Adipose tissue (tissue), 3 donors: ENCODE results near the gene LRFN2. TPM values are rescaled to one million over a fixed set of nuclear protein-coding genes. Genes with fewer than 3 reads are reported as not detected.

Experiments
- H3K27ac ChIP-seq: one replicate; pipeline ENCODE4 v1.5.1; 2013; ENCODE audit warnings: low read depth, low read length
- WGBS, 3 donors: extraction: QIAGEN DNeasy Blood & Tissue Kit; methylation state at CpG; one replicate each; pipeline ENCODE4 v1.1.7; 2013; 5-methylcytosine and 5-hydroxymethylcytosine counted together
- polyA plus RNA-seq, 3 donors: library from polyadenylated mRNA; stranded (reverse); fragments of 200-250 nt; gene quantifications; one replicate each; pipeline ENCODE4 v1.2.3, GENCODE V29; 2013
- donor health status: healthy with polysubstance abuse.
- donor health status: Bipolar disorder and iron deficiency.
- donor health status: healthy.

The LRFN2 gene
- polyA plus RNA-seq, 3 donors, result 0.22 TPM; not detected in 2

DNA sequence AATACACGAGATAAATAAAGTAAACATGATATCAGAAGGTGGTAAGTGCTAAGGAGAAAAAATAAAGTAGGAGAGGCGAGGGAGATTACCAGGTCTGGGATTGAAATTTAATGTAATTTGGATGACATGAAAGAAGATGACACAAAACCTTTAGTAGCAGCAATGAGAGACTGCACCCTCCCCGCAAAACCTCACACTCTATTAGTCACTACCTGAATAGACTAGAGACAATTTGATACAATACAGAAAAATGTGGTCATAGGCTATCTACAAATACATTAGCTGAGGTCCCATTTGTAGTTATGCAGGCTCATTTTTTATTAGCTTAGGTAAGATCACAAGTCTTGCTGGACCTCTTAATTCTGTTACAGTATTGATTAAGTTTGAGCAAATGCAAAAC lies 125.5 kb downstream of the LRFN2 start:
- WGBS, 3 donors, result 52 to 81% (median 77%) methylated on average over 3 of the region's 3 CpGs
- H3K27ac ChIP-seq, result no peak overlapping the region

DNA sequence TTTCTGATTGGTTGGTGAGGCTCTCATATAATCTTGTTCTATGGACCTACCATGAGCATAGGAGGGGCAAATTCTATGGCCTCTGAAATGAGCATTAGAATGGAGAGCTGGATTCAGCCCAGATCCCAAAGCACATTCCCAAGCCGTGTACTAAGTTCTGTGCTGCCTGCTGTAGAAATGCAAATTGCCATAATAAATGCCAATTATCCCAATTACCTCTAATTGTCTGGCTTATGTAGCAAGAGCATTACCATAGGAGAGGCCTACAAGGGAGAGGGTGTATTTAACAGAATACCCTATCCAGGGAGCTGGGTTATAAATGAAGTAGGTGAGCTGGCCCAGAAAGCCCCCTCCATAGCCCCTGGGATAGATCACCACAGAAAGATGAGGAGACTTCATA lies 126.8 kb downstream of the LRFN2 start:
- 68 to 91% (median 78%) methylated on average over 1 of the region's 1 CpG for WGBS, 3 donors

DNA sequence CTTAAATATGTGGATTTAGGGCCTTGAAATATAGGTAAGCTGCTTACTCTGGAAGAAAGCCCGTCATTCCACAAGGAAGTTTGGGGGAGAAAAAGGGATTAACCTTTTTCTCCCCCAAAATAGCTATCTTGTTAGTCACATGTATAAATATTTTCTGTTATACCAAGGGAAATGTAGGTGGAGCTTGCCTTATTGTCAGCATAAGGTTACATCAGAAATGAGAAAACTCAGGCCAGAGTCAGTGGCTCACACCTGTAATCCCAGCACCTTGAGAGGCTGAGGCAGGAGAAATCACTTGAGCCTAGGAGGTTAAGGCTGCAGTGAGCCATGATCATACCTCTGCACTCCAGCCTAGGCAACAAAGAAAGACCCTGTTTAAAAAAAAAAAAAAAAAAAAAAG lies 129.9 kb downstream of the LRFN2 start:
- 79 to 93% (median 87%) methylated on average over 1 of the region's 1 CpG for WGBS, 3 donors
- H3K27ac ChIP-seq, result no peak overlapping the region

More for the DNA sequence above, 126.8 kb downstream of the LRFN2 start:
- no peak overlapping the region for H3K27ac ChIP-seq

DNA sequence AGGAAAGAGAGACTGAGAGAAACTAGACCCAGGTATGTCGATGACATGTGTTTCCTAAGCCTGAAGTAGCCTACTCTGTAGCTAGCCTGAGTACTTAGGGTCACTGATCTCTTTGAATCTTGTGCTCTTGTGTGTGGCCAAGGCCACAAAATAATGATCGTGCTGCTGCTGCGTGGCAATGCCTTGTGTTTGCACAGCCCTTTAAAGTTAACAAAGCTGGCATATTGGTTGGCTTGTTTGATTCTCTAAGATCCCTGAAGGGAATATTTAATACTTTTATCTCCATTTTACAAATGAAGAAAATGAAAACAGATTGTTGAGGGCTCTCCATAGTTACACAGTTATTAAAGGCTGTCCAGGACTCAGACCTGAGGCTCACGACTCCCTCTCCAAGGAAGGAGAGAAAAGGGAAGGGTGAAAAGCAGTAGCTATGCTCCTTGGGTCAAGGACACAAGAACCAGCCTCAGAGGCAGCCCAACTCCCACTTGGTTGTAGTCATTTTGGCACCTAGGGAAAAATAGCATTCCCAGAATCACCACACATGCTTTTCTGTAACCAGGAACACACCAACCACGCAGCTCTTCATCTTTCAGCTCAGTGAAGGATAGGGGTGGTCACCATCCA lies 130.7 kb downstream of the LRFN2 start:
- H3K27ac ChIP-seq, result no peak overlapping the region
- WGBS, 3 donors, result 48 to 89% (median 73%) methylated on average over 5 of the region's 5 CpGs

DNA sequence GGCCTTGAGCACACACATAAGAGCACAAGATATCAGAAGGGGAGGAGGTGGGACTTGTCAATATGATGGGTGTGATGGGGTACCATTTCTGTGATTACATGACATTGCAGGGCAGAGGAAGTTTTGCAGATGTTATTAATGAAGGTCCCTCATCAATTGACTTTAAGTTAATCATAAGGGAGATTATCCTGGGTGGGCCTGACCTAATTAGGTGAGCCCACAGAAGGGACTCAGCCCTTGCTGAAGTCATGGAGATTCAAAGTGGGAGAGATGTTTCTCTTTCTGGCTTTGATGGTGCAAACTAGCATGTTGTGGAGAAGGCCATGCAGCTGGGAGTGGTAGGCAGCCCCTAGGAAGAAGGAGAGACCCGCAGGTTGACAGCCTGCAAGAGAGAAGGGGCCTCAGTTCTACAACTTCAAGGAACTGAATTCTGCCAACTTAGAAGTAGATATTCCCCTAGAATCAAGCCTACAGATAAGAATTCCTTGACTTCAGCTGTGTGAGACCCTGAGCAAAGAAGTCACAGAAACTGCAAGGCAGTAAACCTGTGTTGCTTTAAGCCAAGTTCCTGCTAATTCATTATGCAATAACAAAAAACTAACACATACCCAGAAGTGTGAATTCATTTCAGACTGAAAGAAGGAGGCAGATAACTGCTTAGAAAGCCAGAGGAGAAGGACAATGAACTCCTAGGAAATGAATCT lies 131.3 kb downstream of the LRFN2 start:
- no peak overlapping the region for H3K27ac ChIP-seq
- 87 to 100% (median 96%) methylated on average over 1 of the region's 1 CpG for WGBS, 3 donors

DNA sequence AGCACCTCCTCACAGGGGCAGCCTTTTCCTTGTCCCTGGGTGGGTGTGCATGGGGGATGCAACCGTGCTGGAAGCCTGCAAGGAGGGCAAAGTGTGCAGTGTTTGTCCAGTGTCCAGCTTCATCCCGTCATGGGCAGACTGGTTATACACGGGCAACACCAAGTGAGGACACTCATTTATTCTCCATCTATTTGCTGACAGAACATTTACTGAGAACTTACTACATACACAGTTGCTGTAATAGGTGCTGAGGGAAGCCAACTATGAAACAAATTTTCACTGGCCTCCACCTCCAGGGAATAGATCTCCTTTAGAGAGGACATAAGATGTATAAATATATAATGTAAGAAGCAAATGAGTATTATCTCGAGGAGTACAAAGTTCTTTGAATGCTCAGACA lies 136.7 kb downstream of the LRFN2 start:
- WGBS, 3 donors, result 78 to 83% (median 80%) methylated on average over 4 of the region's 4 CpGs

DNA sequence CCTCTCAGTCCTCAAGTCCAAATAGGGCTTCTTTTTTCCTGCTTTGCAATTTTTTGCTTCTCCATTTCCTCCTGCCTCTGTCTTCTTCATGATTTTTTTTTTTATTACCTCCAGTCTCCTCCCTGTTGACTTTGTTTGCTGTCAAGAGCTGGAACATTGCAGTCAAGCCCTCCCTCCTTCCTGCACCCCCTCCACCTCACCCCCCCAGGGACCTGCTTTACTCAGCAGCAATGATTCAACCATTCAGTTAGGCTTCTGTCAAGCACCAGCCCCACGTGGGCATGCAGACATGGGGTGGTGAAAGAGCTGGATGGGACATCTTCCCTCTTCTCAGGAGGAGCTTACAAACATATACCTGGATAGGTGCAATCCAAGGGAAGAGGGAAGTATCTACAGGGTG lies 142.4 kb downstream of the LRFN2 start:
- 18 to 71% (median 30%) methylated on average over 1 of the region's 1 CpG for WGBS, 3 donors
- H3K27ac ChIP-seq, result no peak overlapping the region

More for the DNA sequence above, 136.7 kb downstream of the LRFN2 start:
- no peak overlapping the region for H3K27ac ChIP-seq

DNA sequence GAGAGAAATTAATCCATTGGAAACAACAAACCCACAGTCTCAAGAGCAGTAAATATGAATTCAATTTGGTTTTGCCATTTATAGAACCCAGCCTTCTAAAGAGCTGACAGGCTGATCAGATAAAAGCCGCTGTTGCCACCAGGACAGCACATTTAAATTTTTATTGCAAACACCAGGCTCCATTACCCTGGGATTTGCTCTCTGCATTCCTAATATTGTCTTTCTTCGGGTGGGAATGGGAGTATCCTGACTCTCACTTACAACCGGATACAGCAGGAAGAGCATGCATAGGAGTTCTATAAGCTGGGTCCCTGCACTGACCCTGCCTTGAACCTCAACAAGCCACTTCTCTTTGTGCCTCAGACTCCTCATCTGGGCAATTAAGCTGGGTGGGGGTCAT lies 142.9 kb downstream of the LRFN2 start:
- no peak overlapping the region for H3K27ac ChIP-seq
- 54 to 78% (median 64%) methylated on average over 3 of the region's 3 CpGs for WGBS, 3 donors

DNA sequence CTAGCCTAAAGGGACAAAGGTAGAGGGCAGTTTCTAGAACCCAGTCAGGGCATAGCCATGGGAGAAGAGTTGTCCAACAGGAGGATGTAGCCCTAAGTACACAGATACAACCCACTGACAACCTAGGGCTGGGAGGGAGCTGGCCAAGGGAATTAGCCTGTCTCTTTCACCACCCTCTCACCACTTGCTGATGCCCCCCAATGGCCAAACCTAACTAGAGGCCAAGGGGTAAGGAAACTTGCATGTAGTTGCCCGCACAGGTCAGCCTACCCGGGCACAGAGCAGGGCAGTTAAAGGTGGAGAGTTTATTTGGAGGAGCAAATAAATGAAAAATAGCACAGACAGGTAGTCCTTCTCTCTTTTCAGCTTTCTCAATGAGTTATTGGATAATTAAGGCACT lies 143.3 kb downstream of the LRFN2 start:
- 92 to 100% (median 92%) methylated on average over 2 of the region's 2 CpGs for WGBS, 3 donors
- no peak overlapping the region for H3K27ac ChIP-seq

DNA sequence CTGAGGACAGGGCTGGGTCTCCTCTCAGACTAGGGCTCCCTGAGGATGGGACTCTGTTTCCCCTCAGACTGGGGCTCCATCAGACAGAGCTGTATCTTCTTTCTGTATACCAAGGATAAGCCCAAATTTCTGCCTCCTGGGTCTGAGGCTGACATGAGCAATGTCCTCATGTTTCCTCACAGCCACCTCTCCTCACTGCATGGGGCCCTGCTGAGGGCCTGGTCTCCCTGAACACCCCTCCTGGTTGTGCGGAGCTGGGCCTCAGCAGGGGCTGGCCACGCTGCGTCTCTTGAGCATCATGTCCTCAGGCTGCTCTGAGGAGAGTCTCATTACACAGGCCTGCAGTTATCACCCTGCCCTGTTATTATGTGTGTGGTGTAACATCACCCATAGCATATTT lies 144.6 kb downstream of the LRFN2 start:
- no peak overlapping the region for H3K27ac ChIP-seq
- 92 to 96% (median 93%) methylated on average over 3 of the region's 3 CpGs for WGBS, 3 donors

DNA sequence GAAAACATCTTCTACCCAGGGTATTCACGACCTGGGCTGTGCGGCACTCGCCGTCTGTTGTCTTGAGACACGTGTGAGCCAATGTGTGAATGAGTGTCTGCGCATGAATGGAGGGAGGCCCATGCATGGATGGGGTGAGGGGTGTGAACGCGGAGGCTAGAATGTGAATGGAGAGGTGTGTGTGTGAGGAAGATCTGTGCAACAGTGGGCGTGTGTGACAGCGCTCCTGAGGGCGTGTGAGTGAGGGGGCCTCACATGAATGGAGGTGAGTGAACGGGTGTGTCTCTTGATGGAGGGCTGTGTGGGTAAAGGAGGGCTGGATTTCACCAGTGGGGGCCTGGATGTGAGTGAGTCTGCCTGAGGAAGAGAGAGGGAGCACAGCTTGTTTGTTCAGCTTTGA lies 146.0 kb downstream of the LRFN2 start:
- 91 to 95% (median 94%) methylated on average over 12 of the region's 12 CpGs for WGBS, 3 donors
- no peak overlapping the region for H3K27ac ChIP-seq

DNA sequence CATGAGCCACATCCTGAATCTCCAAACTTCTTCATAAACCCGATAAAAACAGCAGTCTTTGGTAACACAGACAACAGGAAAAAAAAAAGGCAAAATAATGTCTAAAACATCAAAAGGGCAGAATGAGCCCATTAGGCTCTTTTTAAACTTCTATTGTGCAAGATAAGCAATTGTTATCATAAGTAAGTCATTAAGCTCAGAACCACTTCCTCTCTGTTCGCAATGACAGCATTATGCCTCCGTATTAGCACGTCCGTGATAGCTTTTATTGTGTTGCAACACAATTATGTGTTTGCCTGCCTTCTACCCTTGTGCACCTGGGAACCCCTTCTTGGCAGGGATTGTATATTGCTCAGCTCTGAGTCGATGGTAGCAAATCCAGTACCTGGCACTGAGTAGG lies 147.1 kb downstream of the LRFN2 start:
- H3K27ac ChIP-seq, result no peak overlapping the region
- WGBS, 3 donors, result 27 to 58% (median 34%) methylated on average over 6 of the region's 6 CpGs

DNA sequence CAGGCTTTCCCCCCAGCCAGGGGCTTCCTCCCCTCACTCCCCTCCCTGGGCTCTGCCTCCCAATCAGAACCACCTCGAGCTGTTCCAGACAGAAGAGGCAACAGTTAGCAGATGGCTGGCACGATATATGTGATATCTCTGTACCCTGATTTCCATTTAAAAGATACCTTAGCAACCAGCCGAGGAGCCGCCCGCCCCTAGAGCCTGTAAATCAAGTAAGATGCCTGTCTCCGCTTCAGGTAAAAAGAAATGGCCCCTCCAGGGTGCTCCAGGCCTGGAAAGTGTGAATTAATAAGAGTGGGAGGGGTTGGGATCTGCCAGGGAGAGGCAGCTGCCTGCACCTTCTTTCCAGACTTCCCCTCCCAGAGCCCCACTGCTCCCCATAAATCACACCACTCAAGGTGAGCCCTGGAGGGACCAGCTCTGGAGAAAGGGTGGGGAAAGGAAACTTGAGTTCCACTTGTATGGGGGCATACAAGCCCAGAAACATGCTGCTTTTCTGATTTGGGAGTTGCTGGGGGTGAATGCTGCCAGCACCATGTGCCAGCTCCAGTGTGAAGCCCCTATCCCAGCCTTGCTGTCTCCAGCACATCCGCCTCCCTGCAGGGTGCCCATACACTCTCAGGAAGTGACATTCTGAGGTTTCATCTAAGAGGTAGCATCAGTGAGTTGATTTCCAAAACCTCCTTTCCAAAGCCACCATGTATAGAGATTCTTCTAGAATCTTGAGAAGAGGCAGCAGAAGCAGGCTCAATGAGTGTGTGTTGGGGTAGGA lies 148.0 kb downstream of the LRFN2 start:
- H3K27ac ChIP-seq, result no peak overlapping the region
- 63 to 90% (median 69%) methylated on average over 7 of the region's 7 CpGs for WGBS, 3 donors

DNA sequence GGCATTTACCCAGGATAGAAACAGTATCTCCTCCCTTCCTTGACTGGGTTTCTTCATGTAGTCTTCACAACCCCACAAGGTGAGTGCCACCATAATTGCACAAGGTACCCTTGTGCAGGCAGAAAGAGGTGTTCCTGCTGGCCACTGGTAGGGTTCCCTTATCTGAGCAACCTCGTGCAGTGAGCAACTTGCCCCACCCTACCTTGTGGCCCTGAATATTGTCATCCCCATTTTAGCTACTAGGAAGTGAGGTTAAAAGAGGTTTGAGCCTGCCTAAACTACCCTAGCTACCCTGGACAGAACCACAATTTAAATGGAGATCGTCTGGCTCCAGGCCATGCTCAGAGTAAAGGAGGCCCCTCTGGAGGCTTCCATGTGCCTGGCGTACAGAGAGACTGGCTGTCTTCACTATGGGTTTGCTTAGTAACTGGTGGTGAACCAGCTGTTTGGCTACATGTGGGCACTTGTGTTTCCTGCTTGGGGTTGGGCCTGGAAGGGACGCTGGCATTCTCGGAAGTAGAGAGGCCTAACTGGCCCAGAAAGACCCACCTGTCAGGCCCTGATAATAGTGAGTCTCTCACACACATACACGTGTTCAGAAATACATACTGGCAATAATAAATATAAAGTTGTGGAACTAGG lies 148.8 kb downstream of the LRFN2 start:
- WGBS, 3 donors, result 65 to 85% (median 66%) methylated on average over 6 of the region's 6 CpGs
- H3K27ac ChIP-seq, result no peak overlapping the region

DNA sequence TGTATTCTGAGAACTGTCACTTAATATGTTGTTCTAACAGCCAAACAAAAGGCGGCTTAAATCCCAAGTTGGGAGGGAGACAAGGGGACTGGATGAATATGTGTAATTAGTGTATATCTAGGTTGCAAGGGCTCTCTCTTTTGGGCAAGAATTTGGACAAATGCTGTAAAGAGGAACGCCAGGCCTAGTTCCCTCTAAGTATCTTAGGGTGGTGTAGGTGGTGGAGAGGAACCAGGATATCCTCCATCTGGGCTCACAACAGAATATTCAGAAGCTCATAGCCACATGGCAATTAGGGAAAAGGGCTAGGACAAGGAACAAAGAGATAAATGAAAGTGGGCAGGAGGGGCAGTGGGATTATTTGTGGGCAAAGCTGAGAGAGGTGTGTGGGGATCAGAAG lies 149.5 kb downstream of the LRFN2 start:
- WGBS, 3 donors, result 79 to 94% (median 83%) methylated on average over 2 of the region's 2 CpGs
- H3K27ac ChIP-seq, result no peak overlapping the region

DNA sequence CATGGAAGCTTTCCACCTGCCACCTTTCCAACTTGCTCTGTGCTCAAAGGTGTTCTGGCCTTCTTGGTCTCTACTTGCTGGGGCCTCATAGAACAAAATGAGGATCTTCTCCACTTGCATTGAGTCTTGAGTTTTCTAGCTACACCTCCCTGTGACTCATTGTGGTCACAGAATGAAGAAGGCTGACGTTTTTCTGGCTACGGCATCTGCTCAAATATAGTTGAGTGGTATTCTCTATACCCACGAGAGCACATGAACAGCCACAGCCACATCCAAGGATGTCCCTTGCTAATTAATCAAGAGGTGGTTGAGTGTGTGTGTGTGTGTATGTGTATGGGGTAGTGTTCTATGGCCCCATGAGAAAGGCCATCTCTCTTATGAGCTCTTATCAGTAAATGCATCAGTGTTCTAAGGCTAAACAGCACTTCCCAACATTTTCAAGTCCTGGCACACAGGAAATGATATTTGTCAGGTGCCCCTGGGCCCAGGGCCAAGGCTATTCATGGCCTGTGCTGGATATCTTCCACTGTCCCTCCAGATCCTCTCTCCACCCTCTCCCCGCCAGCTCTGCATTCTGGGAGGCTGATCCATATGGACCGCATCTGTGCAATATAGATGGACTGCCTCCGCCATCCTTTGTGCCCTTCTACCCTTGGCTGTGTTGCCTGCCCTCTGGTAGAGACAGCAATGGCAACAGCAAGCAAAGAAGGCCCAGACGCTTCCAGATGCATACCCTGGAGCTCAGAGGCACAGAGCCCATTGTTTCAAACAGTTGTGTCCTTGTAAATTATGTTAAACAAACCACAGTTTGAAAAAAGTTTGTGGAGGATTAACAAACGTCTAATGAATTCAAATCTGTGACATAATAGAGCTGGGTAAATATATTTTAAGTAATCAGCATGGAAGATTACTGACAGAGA lies 150.2 kb downstream of the LRFN2 start:
- H3K27ac ChIP-seq, result no peak overlapping the region
- WGBS, 3 donors, result 73 to 78% (median 74%) methylated on average over 8 of the region's 8 CpGs

DNA sequence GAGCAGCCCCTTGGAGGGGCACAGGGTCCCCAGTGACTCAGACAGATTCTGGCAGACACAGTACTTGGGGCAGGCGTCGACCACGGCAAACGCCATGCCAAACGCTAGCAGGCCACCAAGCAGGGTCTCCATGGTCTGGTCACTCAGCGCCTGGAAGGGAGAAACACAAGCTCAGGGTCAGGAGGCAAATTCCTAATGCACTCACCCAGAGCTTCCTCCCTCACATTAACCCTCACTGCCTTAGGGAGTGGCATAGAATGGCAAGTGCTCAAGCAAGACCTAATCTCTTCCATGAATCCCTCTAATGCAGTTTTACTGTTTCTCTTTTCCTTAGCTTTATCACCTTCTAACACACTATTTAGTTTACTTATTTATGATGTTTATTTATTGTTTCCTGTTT lies 154.2 kb downstream of the LRFN2 start:
- 85 to 89% (median 87%) methylated on average over 6 of the region's 6 CpGs for WGBS, 3 donors
- H3K27ac ChIP-seq, result no peak overlapping the region

DNA sequence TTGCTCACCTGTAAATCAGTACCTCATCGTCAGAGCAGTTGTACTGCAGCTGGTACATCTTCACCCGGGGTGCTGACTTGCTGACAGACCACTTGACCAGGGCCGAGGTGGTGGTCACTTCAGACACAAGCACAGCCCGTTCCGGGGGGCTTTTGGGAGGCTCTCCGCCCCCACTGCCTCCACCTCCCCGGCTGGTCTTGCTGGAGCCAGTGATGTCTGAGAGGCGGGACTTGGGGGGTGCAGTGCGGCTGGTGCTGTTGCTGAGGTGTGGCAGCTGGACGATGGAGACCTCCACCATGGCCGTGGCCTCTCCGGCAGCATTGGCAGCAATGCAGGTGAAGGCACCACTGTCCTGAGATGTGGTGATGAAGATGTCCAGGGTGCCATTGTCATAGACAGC lies 155.5 kb downstream of the LRFN2 start:
- H3K27ac ChIP-seq, result no peak overlapping the region
- WGBS, 3 donors, result 92 to 95% (median 94%) methylated on average over 12 of the region's 12 CpGs
